Measurements from ENCODE around the gene ITGA7. TPM values are rescaled to one million over a fixed set of nuclear protein-coding genes. Genes with fewer than 3 reads are reported as not detected.

ITGA7 gene
- total RNA-seq, 1 donor from 2014 or later = 43.4 TPM

- Histone ChIP-seq H2AFZ (replicated peaks) (no peak overlapping the region), H3F3A (ENCODE audit: low read depth) (no peaks in the 10 kb centered on the region), H3K27me3 (no peaks in the 10 kb centered on the region), H3K9ac (no peak overlapping the region), H3K4me2 (no peak overlapping the region), H3K4me1 (no peaks in the 10 kb centered on the region), H3K79me2 (ENCODE audit: low read depth) (no peaks in the 10 kb centered on the region), H3K9me3 (ENCODE audit: low read depth) (no peaks in the 10 kb centered on the region), H4K20me1 (ENCODE audit: low read depth) (no peaks in the 10 kb centered on the region), H3K27ac (no peak overlapping the region), H3K4me3 (no peak overlapping the region), H3K36me3 (no peaks in the 10 kb centered on the region)
- H3K27ac Mint-ChIP-seq = no peak overlapping the region
- peaks cover 2% of the 10 kb centered on the region for H3K27me3 Mint-ChIP-seq (ENCODE audit: insufficient read depth, low read depth)
- no peak overlapping the region for H3K4me3 Mint-ChIP-seq
- H3K9me3 Mint-ChIP-seq = no peaks in the 10 kb centered on the region
- TF ChIP-seq EZH2 (IDR thresholded peaks at IDR 0.05) = no peak
- TF ChIP-seq CTCF (IDR thresholded peaks at IDR 0.05) = no peak
- TF ChIP-seq EZH2phosphoT487 (IDR thresholded peaks at IDR 0.05) = no peak
- peaks cover 7% of the 10 kb centered on the region for H3K36me3 Mint-ChIP-seq
- no peaks in the 10 kb centered on the region for H3K4me1 Mint-ChIP-seq
- no peak for DNase-seq (ENCODE audit: low spot score)
These were observed 10.8 kb downstream of the ITGA7 start for GRCh38 chr12:55696796-55697462.

DNA sequence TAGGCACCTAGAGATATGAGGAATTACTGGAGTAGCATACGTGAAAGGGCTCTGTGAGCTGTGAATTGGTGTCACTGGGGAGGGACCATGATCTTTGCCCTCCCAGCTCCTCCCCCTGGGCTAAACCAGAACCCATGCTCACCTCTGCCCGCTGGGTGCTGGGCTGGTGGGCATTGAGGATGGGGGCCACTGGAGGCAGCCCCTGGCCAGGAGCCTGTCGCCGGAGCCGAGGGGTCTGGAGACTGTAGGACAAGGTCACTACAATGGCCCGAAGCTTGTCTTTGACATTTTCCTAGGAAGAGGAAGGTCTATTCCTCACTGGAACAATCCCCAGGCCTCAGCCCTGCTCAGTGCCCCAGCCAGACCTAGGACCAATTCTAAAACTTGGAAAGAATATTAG lies 11.6 kb downstream of the ITGA7 start:
- no peak overlapping the region for H2AFZ ChIP-seq (replicated peaks)
- no peaks in the 10 kb centered on the region for H3K27me3 ChIP-seq
- Mint-ChIP-seq H3K27me3 (ENCODE audit: insufficient read depth, low read depth) (peaks cover 2% of the 10 kb centered on the region), H3K9me3 (no peaks in the 10 kb centered on the region), H3K4me3 (no peak overlapping the region), H3K4me1 (no peaks in the 10 kb centered on the region), H3K36me3 (peaks cover 6% of the 10 kb centered on the region), H3K27ac (no peak overlapping the region)
- H3K27ac ChIP-seq = no peak overlapping the region
- no peak overlapping the region for H3K4me3 ChIP-seq
- no peak for TF ChIP-seq EZH2 (IDR thresholded peaks at IDR 0.05)
- TF ChIP-seq CTCF (IDR thresholded peaks at IDR 0.05) = no peak
- TF ChIP-seq EZH2phosphoT487 (IDR thresholded peaks at IDR 0.05) = no peak
- no peaks in the 10 kb centered on the region for H3K4me1 ChIP-seq
- no peaks in the 10 kb centered on the region for H3K9me3 ChIP-seq (ENCODE audit: low read depth)
- no peaks in the 10 kb centered on the region for H3K36me3 ChIP-seq
- no peak overlapping the region for H3K9ac ChIP-seq
- no peaks in the 10 kb centered on the region for H3F3A ChIP-seq (ENCODE audit: low read depth)
- no peak for DNase-seq (ENCODE audit: low spot score)
- H3K4me2 ChIP-seq = no peak overlapping the region
- H4K20me1 ChIP-seq (ENCODE audit: low read depth) = no peaks in the 10 kb centered on the region
- H3K79me2 ChIP-seq (ENCODE audit: low read depth) = no peaks in the 10 kb centered on the region

DNA sequence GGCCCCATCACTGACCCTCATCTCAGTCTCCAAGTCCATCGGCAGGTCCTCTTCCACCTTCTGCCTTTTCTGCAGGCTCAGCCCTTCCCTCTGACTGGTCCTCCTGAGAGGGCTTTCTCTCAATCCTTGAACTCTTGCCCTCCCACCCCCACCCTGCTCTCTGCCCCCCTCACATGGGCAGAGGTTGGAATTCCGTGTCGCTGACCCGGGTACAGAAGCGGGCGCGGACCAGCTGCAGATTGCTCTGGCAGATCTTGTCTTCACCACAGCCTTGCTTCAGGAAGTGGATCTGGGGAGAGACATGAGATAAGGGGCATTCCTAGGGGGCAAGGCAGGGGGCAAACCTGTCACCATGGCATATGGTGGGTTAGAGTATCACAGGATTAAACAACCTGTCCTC lies 12.4 kb downstream of the ITGA7 start:
- no peaks in the 10 kb centered on the region for H3K36me3 ChIP-seq
- Mint-ChIP-seq H3K36me3 (peaks cover 7% of the 10 kb centered on the region), H3K27me3 (ENCODE audit: insufficient read depth, low read depth) (peaks cover 2% of the 10 kb centered on the region), H3K4me3 (no peak overlapping the region), H3K27ac (no peak overlapping the region), H3K9me3 (no peaks in the 10 kb centered on the region), H3K4me1 (no peaks in the 10 kb centered on the region)
- H3K9me3 ChIP-seq (ENCODE audit: low read depth) = no peaks in the 10 kb centered on the region
- H4K20me1 ChIP-seq (ENCODE audit: low read depth) = no peaks in the 10 kb centered on the region
- H3K4me2 ChIP-seq = no peak overlapping the region
- no peaks in the 10 kb centered on the region for H3K4me1 ChIP-seq
- H3F3A ChIP-seq (ENCODE audit: low read depth) = no peaks in the 10 kb centered on the region
- no peaks in the 10 kb centered on the region for H3K27me3 ChIP-seq
- TF ChIP-seq EZH2 (IDR thresholded peaks at IDR 0.05) (no peak), CTCF (IDR thresholded peaks at IDR 0.05) (no peak), EZH2phosphoT487 (IDR thresholded peaks at IDR 0.05) (no peak)
- H3K4me3 ChIP-seq = no peak overlapping the region
- no peaks in the 10 kb centered on the region for H3K79me2 ChIP-seq (ENCODE audit: low read depth)
- H3K9ac ChIP-seq = no peak overlapping the region
- H3K27ac ChIP-seq = no peak overlapping the region
- no peak for DNase-seq (ENCODE audit: low spot score)
- no peak overlapping the region for H2AFZ ChIP-seq (replicated peaks)

Data from neural progenitor cell (in vitro differentiated cells).